Heart left ventricle (tissue), 13 donors: ENCODE data around the gene RELCH.

Source experiments
- CTCF ChIP-seq, 12 donors: fragments of 200-600 bp; sonication (generic) in 4 of 12; IDR thresholded peaks; one replicate each; pipeline versions ENCODE4 v1.5.0 to v1.8.0; 2018 to 2022; ENCODE audit warnings: antibody characterized with exemption in 12 of 12, mild to moderate bottlenecking in 5 of 12
- POLR2A ChIP-seq, 2 donors: fragments of 450-650 bp; IDR thresholded peaks; one replicate each; pipeline ENCODE4 v1.6.1; 2017; ENCODE audit warnings: antibody characterized with exemption in 2 of 2, mild to moderate bottlenecking in 2 of 2, moderate library complexity in 2 of 2
- donor health status: ischemic (EF 13 %, LVEDD 7.1; RV severe dilation, severe dysfunction).
- donor health status: DM: no; HTN: yes; CAD: no.
- donor health status: DM: no; HTN: no; CAD: no.
- donor health status: ischemic (EF 25% LVEDD 6.9; RV normal size, moderate dysfunction).
- donor health status: ischemic (EF 25% LVEDD 5.7; RV mildly dilated, moderate dysfunction).
- donor health status: ischemic (EF 35%, LVEDD 5.7; RV mildly dilated, moderate dysfunction).
- donor health status: nonischemic (EF 11% LVEDD 7.7; RV severe dilation, severe dysfunction).
- donor health status: DM: yes; HTN: yes; CAD: no.
- donor health status: PGD.
- donor health status: ischemic (EF 29% LVEDD 5.4; RV normal size, mild dysfunction).
- donor health status: nonischemic (EF 23%, LVEDD 6.1; RV moderate dilation, normal function).

DNA sequence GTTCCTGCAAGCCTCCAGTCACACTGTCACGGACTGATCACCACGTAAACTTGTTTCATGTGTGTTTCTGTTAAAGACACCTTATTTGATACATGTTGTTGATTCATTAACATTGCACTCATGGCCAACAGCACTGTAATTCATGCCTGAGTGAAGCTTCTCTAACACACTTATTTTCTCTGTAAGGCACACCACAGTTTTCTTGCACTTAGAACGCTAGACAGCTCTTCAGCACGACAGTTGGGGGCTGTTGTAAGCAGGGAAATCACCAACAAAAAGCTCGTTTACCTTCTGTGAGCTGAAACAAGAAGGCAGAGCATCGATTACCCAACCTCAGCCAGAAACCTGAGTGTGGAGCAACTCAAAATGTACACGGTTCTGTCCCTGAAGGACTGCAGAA lies 166.1 kb downstream of the RELCH start:
- TF ChIP-seq CTCF (IDR thresholded peaks at IDR 0.05) (no peak), POLR2A (IDR thresholded peaks at IDR 0.05) (no peak)
